A673 (cell line): ENCODE measurements around the gene GCN1. TPM values are rescaled to one million over a fixed set of nuclear protein-coding genes. Genes with fewer than 3 reads are reported as not detected.
A peak's percentile ranks its signal among the peaks of the same experiment; 100 is the strongest.

Source experiments
- BruUV-seq: library from RNA; stranded (reverse); fragments of 400-500 nt; replicated peaks from 2 replicates; lab custom pipeline; 2021; lab: Mats Ljungman, UMichigan
- CTCF ChIA-PET: fragments of 300-600 bp; sonication (Branson Sonifier 250); formaldehyde crosslinking; loops from one replicate; lab custom pipeline; 2022; ENCODE audit warnings: antibody characterized with exemption; lab: Charles Lee
- POLR2A ChIA-PET: fragments of 300-600 bp; sonication (Branson Sonifier 250); formaldehyde crosslinking; loops from one replicate; lab custom pipeline; 2022; ENCODE audit warnings: antibody characterized with exemption; ENCODE audit not compliant: low non-redundant PET; lab: Charles Lee
- DNase-seq: peaks from one replicate; pipeline ENCODE4 v3.0.0-alpha.2; 2015; ENCODE audit warnings: low spot score
- H3K27ac ChIP-seq: fragments of 200-600 bp; sonication (generic); 2 replicates; pipeline ENCODE4 v1.5.1; 2016; ENCODE audit warnings: mixed run types, low read depth, mild to moderate bottlenecking, mixed read lengths, antibody characterized with exemption, low read length; ENCODE audit not compliant: poor library complexity, severe bottlenecking
- H3K27me3 ChIP-seq: fragments of 200-600 bp; sonication (generic); replicated peaks from 2 replicates; pipeline ENCODE4 v1.6.1; 2017; ENCODE audit warnings: mixed run types, low read depth, mild to moderate bottlenecking, mixed read lengths, antibody characterized with exemption, low read length; ENCODE audit not compliant: insufficient read depth, poor library complexity
- H3K36me3 ChIP-seq: fragments of 200-600 bp; sonication (generic); 2 replicates; pipeline ENCODE4 v1.6.1; 2016; ENCODE audit warnings: mixed run types, mild to moderate bottlenecking, mixed read lengths, antibody characterized with exemption, low read length; ENCODE audit not compliant: insufficient read depth, poor library complexity, severe bottlenecking
- H3K4me1 ChIP-seq: fragments of 200-600 bp; sonication (generic); 2 replicates; pipeline ENCODE4 v1.6.1; 2017; ENCODE audit warnings: mixed run types, mild to moderate bottlenecking, mixed read lengths, antibody characterized with exemption, low read length; ENCODE audit not compliant: insufficient read depth, poor library complexity, severe bottlenecking
- H3K4me3 ChIP-seq: fragments of 200-600 bp; sonication (generic); 2 replicates; pipeline ENCODE4 v1.5.1; 2016; ENCODE audit warnings: low read depth, mixed run types, mild to moderate bottlenecking, mixed read lengths, low read length; ENCODE audit not compliant: poor library complexity, severe bottlenecking
- H3K9me3 ChIP-seq: fragments of 200-600 bp; sonication (generic); 2 replicates; pipeline ENCODE4 v1.6.1; 2016; ENCODE audit warnings: mixed run types, low read depth, mild to moderate bottlenecking, mixed read lengths, antibody characterized with exemption, low read length; ENCODE audit not compliant: poor library complexity, severe bottlenecking
- CTCF ChIP-seq: fragments of 300-800, 200-600 bp; sonication (generic); conservative IDR thresholded peaks from 2 replicates; pipeline ENCODE4 v1.5.1; 2017; ENCODE audit warnings: low read depth, mild to moderate bottlenecking, antibody characterized with exemption, low read length, moderate library complexity, mixed read lengths
- EZH2 ChIP-seq: fragments of 200-600 bp; sonication (generic); IDR thresholded peaks from 2 replicates; pipeline ENCODE4 v1.6.1; 2017; ENCODE audit warnings: borderline replicate concordance, low read depth, mild to moderate bottlenecking, mixed read lengths, antibody characterized with exemption, low read length; ENCODE audit not compliant: poor library complexity, severe bottlenecking
- intact Hi-C: fragments of 100-400 bp; cut with micrococcal nuclease; formaldehyde crosslinking; loops from one replicate; pipeline ENCODE4 v1.10.0; 2022; ENCODE audit not compliant: unreplicated experiment
- total RNA-seq: library from RNA; stranded (reverse); gene quantifications from 2 replicates; pipeline ENCODE4 v1.2.3, GENCODE V29; 2021

The GCN1 gene
- total RNA-seq, 1 experiment from 2014 or later, result 129 TPM

- H3K27me3 ChIP-seq, result no peaks in the 10 kb centered on the region
- ChIA-PET POLR2A (no interaction called here), CTCF (no interaction called here)
- intact Hi-C loops, result loop anchor here (10.0 kb wide), 1 partner anchor 147 kb away; the partner anchor contains the start of gene PXN
- no peak overlapping the region for H3K27ac ChIP-seq
- TSS peak; percentile 75 for BruUV-seq
- H3K4me1 ChIP-seq, result peaks cover 13% of the 10 kb centered on the region
- DNase-seq, result no peak
- no peaks in the 10 kb centered on the region for H3K36me3 ChIP-seq
- no peaks in the 10 kb centered on the region for H3K9me3 ChIP-seq
- H3K4me3 ChIP-seq, result peak overlapping the region; percentile 98
- no peak for TF ChIP-seq CTCF
- no peak for TF ChIP-seq EZH2
Observed at GRCh38 chr12:120117961-120118320, 76.6 kb downstream of the GCN1 start.

- intact Hi-C loops, result loop anchor here (10.0 kb wide), 1 partner anchor 148 kb away; the partner anchor contains the start of gene PXN
Observed at GRCh38 chr12:120116792-120117651, 77.5 kb downstream of the GCN1 start.

GRCh38 chr12:120116441-120116791 lies 78.1 kb downstream of the GCN1 start, which contains the start of gene RAB35:
Gene RAB35, minus strand, starts transcription at chr12:120116753. Its CDS starts 103 bp downstream, at chr12:120116650.
- no peak for DNase-seq
- Histone ChIP-seq H3K9me3 (no peaks in the 10 kb centered on the region), H3K36me3 (no peaks in the 10 kb centered on the region), H3K4me1 (peaks cover 13% of the 10 kb centered on the region), H3K27ac (peak within 1 kb of the TSS; percentile 88), H3K4me3 (peak within 1 kb of the TSS; percentile 98), H3K27me3 (no peaks in the 10 kb centered on the region)
- POLR2A ChIA-PET, result interaction anchor here (1.6 kb wide), 1 partner anchor 85 kb away, joined by 12 read pairs; the partner anchor contains the start of gene RPLP0
- BruUV-seq, result no TSS peak
- no peak for TF ChIP-seq CTCF
- TF ChIP-seq EZH2, result no peak
- intact Hi-C loops, result loop anchor here (10.0 kb wide), 1 partner anchor 148 kb away; the partner anchor contains the start of gene PXN
- CTCF ChIA-PET, result interaction anchor here (0.6 to 1.7 kb wide), 2 partner anchors 149 to 251 kb away, joined by 4 to 5 read pairs; partner anchors contain the start of gene PXN

More at GRCh38 chr12:120116792-120117651, 77.5 kb downstream of the GCN1 start:
- ChIA-PET POLR2A (interaction anchor here (0.8 to 1.6 kb wide), 2 partner anchors 84 to 174 kb away, joined by 3 to 12 read pairs; partner anchors contain the start of gene RPLP0), CTCF (interaction anchor here (0.6 to 1.7 kb wide), 2 partner anchors 148 to 250 kb away, joined by 4 to 5 read pairs; partner anchors contain the start of gene PXN)
- Histone ChIP-seq H3K4me1 (peaks cover 13% of the 10 kb centered on the region), H3K9me3 (no peaks in the 10 kb centered on the region), H3K27me3 (no peaks in the 10 kb centered on the region), H3K36me3 (no peaks in the 10 kb centered on the region), H3K27ac (peak overlapping the region; percentile 88), H3K4me3 (peak overlapping the region; percentile 98)
- no TSS peak for BruUV-seq
- TF ChIP-seq EZH2, result no peak
- TF ChIP-seq CTCF, result no peak
- DNase-seq, result peak; percentile 96
